GM12892 (cell line): ENCODE results near the gene JAZF1.

Source experiments
- POLR2A ChIP-seq: IDR thresholded peaks from 2 replicates; pipeline ENCODE4 v1.6.1; 2011; ENCODE audit warnings: low read depth, low read length, control low read depth
- TAF1 ChIP-seq: IDR thresholded peaks from 2 replicates; pipeline ENCODE4 v1.6.1; 2011; ENCODE audit warnings: low read depth, mild to moderate bottlenecking, control low read depth, low read length, borderline replicate concordance

GRCh38 chr7:28163949-28164348 is 16.6 kb downstream of the JAZF1 start:
- TF ChIP-seq TAF1 (no peak), POLR2A (no peak)
